Smooth muscle cell of trachea (primary cell): ENCODE measurements around the gene KIF4B. TPM values are rescaled to one million over a fixed set of nuclear protein-coding genes. Genes with fewer than 3 reads are reported as not detected.

ENCODE experiments used
- total RNA-seq: library from RNA; depleted of rRNA; stranded (reverse); fragments of >200 nt; gene quantifications from 2 replicates; pipeline ENCODE4 v1.2.1, GENCODE V29; 2014

Gene KIF4B
- 0.15 and 0.17 TPM in 2 replicates for total RNA-seq

GRCh38 chr5:155013526-155013925 lies at the start of gene KIF4B:
Gene KIF4B, plus strand, starts transcription at chr5:155013755. Its CDS starts 105 bp downstream, at chr5:155013860.

Other genes starting within 250 kb of the KIF4B start
- 11.2 and 14.9 TPM in 2 replicates for gene FAXDC2, start 163.2 kb upstream of the KIF4B start, total RNA-seq
- gene CNOT8, start 155.1 kb upstream of the KIF4B start, total RNA-seq = 47.1 and 54.1 TPM in 2 replicates
- gene GEMIN5, start 75.5 kb upstream of the KIF4B start, total RNA-seq = 17.7 and 18.7 TPM in 2 replicates
- 11.4 and 26.8 TPM in 2 replicates for gene MRPL22, start 72.7 kb upstream of the KIF4B start, total RNA-seq